DND-41 (cell line): ENCODE data around the gene MUC5B.

Experiments
- CTCF ChIP-seq: IDR thresholded peaks from 2 replicates; pipeline ENCODE4 v1.5.1; 2012; ENCODE audit warnings: borderline replicate concordance, low read length, moderate library complexity, mild to moderate bottlenecking; ENCODE audit not compliant: poor library complexity, severe bottlenecking; ENCODE audit errors: extremely low read depth
- EZH2 ChIP-seq: IDR thresholded peaks from 3 replicates; pipeline ENCODE4 v1.6.1; 2012; ENCODE audit warnings: borderline replicate concordance, low read depth, mild to moderate bottlenecking, moderate library complexity, low read length, inconsistent platforms; ENCODE audit not compliant: severe bottlenecking

GRCh38 chr11:1291295-1292017 is 68.6 kb downstream of the MUC5B start:
- TF ChIP-seq CTCF: no peak
- TF ChIP-seq EZH2: no peak
